GM12873 (cell line): ENCODE data around the gene MEGF11.

Experiments
- TF ChIP-seq, protein P1 (sequence below): IDR thresholded peaks from 2 replicates; pipeline ENCODE4 v1.5.1; 2012; ENCODE audit warnings: low read depth, mild to moderate bottlenecking, moderate library complexity, low read length, control low read depth; ENCODE audit not compliant: insufficient read depth; ENCODE audit errors: missing control alignments

MEGF11 gene

DNA sequence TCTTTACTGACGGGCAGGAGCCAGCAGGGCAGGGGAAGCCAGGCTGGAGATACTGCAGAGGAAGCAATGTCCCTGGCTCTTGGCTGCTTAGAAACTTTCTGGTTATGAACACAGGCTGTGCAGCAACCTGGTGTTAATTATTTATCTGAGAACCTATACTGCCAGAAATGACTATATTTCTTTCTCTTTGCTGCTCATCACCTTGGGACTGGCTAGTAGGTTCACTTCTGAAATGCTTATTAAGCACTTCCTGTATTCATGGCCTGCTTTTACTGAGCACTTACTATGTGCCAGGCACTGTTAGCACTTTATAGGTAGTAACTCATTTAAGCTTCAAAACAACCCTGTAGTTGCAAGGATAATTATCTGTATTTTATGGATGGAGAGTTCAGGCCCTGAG, 326.7 kb downstream of the MEGF11 start:
- TF ChIP-seq, protein P1, sequence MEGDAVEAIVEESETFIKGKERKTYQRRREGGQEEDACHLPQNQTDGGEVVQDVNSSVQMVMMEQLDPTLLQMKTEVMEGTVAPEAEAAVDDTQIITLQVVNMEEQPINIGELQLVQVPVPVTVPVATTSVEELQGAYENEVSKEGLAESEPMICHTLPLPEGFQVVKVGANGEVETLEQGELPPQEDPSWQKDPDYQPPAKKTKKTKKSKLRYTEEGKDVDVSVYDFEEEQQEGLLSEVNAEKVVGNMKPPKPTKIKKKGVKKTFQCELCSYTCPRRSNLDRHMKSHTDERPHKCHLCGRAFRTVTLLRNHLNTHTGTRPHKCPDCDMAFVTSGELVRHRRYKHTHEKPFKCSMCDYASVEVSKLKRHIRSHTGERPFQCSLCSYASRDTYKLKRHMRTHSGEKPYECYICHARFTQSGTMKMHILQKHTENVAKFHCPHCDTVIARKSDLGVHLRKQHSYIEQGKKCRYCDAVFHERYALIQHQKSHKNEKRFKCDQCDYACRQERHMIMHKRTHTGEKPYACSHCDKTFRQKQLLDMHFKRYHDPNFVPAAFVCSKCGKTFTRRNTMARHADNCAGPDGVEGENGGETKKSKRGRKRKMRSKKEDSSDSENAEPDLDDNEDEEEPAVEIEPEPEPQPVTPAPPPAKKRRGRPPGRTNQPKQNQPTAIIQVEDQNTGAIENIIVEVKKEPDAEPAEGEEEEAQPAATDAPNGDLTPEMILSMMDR = no peak

DNA sequence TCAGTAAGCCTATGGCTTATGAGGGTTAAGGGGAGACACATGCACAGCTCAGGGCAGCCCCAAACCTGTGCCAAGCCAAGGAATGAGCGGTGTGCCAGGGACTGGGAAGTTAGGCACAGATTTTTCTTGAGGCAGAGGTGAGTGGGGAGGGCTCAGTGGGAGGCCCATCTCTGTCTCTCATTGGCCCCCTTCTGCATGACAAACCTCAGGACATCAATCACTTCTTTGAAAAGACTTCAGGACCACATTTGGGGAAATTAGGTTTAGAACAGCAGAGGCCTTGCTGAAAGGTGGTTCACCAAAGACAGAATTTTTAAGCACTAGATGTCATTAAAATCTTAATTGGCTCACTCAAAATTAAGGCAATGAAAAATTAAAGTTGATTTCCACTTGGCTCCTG, 327.1 kb downstream of the MEGF11 start:
- TF ChIP-seq, protein P1 = no peak

DNA sequence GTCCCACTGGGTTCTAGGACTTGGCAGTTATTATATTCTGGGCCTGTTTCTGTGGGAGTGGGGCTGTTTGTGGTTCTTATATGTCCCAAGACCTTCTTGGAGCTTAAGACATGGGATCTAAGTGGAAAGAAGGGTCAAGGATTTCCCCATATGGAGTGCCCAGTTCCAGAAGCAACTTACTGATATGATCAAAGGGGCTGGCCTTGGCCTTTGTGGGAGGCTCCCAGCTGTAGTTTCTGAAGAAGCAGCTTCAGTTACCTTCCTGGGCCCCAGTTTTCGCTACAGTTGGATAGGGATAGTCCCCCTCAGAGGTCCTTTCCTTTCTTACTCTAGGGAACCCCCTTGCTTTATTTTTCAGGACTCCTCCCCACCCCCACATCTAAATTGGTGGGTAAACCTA, 328.2 kb downstream of the MEGF11 start:
- TF ChIP-seq, protein P1 = no peak

- TF ChIP-seq, protein P1 = no peak
These were observed 329.5 kb downstream of the MEGF11 start for GRCh38 chr15:65924004-65924403.

- TF ChIP-seq, protein P1 = no peak
These were observed 330.3 kb downstream of the MEGF11 start for GRCh38 chr15:65923264-65923663.

DNA sequence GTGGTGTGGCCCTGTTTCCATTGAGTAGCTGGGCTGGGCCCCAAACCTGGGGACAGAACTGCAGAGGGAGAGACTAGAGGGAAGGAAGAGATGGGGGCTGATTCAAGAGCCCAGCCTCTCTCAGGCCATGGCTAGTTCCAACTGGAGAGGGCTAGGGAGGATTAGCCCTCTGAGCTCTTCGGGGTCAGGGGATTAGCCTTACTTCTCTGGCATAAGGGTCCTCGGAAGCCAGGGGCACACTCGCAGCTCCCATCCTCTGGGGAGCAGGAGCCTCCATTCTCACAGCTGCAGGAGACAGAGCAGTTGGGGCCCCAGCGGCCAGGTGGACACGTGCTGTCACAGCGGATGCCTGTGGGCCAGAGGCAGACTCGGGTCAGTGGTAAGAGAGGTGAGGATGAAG, 330.9 kb downstream of the MEGF11 start:
- TF ChIP-seq, protein P1 = no peak

GRCh38 chr15:65921780-65922179, 331.8 kb downstream of the MEGF11 start:
- TF ChIP-seq, protein P1 = no peak

DNA sequence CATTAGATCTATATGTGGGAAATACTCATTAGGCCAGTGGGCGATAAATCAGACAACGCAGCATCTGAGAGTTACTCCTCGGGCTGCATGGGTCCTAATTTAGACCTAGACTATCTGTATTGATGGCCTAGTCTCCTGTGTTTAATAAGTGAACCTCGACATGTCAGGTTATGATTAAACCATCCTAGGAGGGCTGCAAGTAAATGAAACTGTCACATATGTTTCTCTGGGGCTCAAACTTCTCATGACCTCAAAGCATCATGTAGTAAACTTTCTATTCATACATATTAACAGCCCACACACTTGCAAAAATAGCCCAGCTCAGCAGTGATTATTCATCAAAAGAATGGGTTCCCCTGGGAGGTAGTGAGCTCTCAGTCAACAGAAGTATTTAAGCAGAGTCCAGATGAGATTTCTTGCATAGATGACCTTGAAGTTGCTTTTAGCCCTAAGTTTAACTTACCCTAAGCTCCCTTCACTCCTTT, 332.7 kb downstream of the MEGF11 start:
- TF ChIP-seq, protein P1 = no peak
